Smooth muscle cell (in vitro differentiated cells): Measurements from ENCODE around the gene ADAMTS3. TPM values are rescaled to one million over a fixed set of nuclear protein-coding genes. Genes with fewer than 3 reads are reported as not detected.

Experiments used
- DNase-seq: peaks from one replicate; lab custom pipeline; 2025; ENCODE audit not compliant: unreplicated experiment; lab: John Stamatoyannopoulos, UW
- H2AFZ ChIP-seq: fragments of 200-600 bp; sonication (generic); 2 replicates; pipeline ENCODE4 v1.6.0; 2016; ENCODE audit warnings: antibody characterized with exemption, low read depth, mild to moderate bottlenecking
- H3F3A ChIP-seq: fragments of 200-600 bp; sonication (generic); 2 replicates; pipeline ENCODE4 v1.6.0; 2017; ENCODE audit warnings: antibody characterized with exemption, low read depth
- H3K27ac ChIP-seq: fragments of 200-600 bp; sonication (generic); 2 replicates; pipeline ENCODE4 v1.5.1; 2016; ENCODE audit warnings: low read depth, mild to moderate bottlenecking
- H3K27me3 ChIP-seq: fragments of 200-600 bp; sonication (generic); 2 replicates; pipeline ENCODE4 v1.6.1; 2016; ENCODE audit warnings: low read depth, mild to moderate bottlenecking
- H3K36me3 ChIP-seq: fragments of 200-600 bp; sonication (generic); 2 replicates; pipeline ENCODE4 v1.5.1; 2016; ENCODE audit warnings: low read depth
- H3K4me1 ChIP-seq: fragments of 200-600 bp; sonication (generic); 2 replicates; pipeline ENCODE4 v1.5.1; 2016; ENCODE audit warnings: low read depth
- H3K4me2 ChIP-seq: fragments of 200-600 bp; sonication (generic); 2 replicates; pipeline ENCODE4 v1.6.0; 2016; ENCODE audit warnings: mild to moderate bottlenecking
- H3K4me3 ChIP-seq: fragments of 200-600 bp; sonication (generic); 2 replicates; pipeline ENCODE4 v1.5.1; 2016; ENCODE audit warnings: mild to moderate bottlenecking
- H3K79me2 ChIP-seq: fragments of 200-600 bp; sonication (generic); 2 replicates; pipeline ENCODE4 v1.6.0; 2016; ENCODE audit warnings: low read depth, mild to moderate bottlenecking
- H3K9ac ChIP-seq: fragments of 200-600 bp; sonication (generic); 2 replicates; pipeline ENCODE4 v1.6.0; 2016; ENCODE audit warnings: low read depth
- H3K9me3 ChIP-seq: fragments of 200-600 bp; sonication (generic); replicated peaks from 2 replicates; pipeline ENCODE4 v1.5.1; 2016; ENCODE audit warnings: low read depth
- H4K20me1 ChIP-seq: fragments of 200-600 bp; sonication (generic); 2 replicates; pipeline ENCODE4 v1.6.0; 2016; ENCODE audit warnings: low read depth
- CTCF ChIP-seq: fragments of 200-600 bp; sonication (generic); IDR thresholded peaks from 2 replicates; pipeline ENCODE4 v1.5.1; 2017; ENCODE audit warnings: borderline replicate concordance, mild to moderate bottlenecking, antibody characterized with exemption; ENCODE audit not compliant: insufficient read depth, poor library complexity, severe bottlenecking
- WGBS: methylation state at CpG from one replicate; pipeline ENCODE4 v1.1.7; 2016; ENCODE audit warnings: low lambda C conversion rate; 5-methylcytosine and 5-hydroxymethylcytosine counted together
- polyA plus RNA-seq: library from polyadenylated mRNA; unstranded; fragments of >200 nt; fragmentation: Nextera tagmentation; extraction: Ambion mirVana; gene quantifications from 2 replicates; pipeline ENCODE4 v1.2.1, GENCODE V29; 2016
- total RNA-seq: library from RNA; depleted of rRNA; stranded (reverse); fragments of >200 nt; gene quantifications from 2 replicates; pipeline ENCODE4 v1.2.3, GENCODE V29; 2014

The ADAMTS3 gene
- total and polyA plus RNA-seq, 2 experiments from 2014 or later: 0.15 to 2.2 TPM

GRCh38 chr4:72286185-72286584, 282.8 kb downstream of the ADAMTS3 start:
- H3K4me3 ChIP-seq: no peak overlapping the region
- H3K79me2 ChIP-seq: no peaks in the 10 kb centered on the region
- TF ChIP-seq CTCF: peak; percentile 47
- H4K20me1 ChIP-seq: no peaks in the 10 kb centered on the region
- no peaks in the 10 kb centered on the region for H3K36me3 ChIP-seq
- H3K27me3 ChIP-seq: no peaks in the 10 kb centered on the region
- H3K27ac ChIP-seq: no peak overlapping the region
- H3K9me3 ChIP-seq: no peaks in the 10 kb centered on the region
- no peaks in the 10 kb centered on the region for H3K4me1 ChIP-seq
- DNase-seq: no peak
- H3K4me2 ChIP-seq: no peak overlapping the region
- H2AFZ ChIP-seq: no peak overlapping the region
- H3F3A ChIP-seq: no peaks in the 10 kb centered on the region
- 93% methylated on average over 1 of the region's 1 CpG for WGBS
- no peak overlapping the region for H3K9ac ChIP-seq

DNA sequence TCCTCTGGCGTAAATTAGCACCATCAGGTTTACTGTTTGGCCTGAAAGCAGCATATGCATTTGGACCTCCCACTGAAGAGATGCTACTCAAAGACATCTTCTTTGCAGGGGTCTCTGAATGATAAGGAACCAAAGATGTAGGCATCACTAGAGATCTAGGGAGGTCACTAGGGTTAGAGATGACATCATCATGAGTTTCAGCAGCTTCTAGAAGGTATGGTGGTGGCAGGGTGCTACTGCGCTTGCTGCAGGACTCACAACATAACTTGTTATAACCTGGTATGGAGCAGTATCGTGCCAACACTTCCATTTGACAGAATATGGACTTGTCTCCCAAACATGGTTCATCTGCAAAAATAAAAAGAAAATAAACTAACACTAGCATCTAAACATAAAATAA, 285.7 kb downstream of the ADAMTS3 start:
- no peak overlapping the region for H3K9ac ChIP-seq
- H4K20me1 ChIP-seq: no peaks in the 10 kb centered on the region
- no peaks in the 10 kb centered on the region for H3K4me1 ChIP-seq
- TF ChIP-seq CTCF: peak; percentile 4
- WGBS: 97% methylated on average over 3 of the region's 3 CpGs
- H3K79me2 ChIP-seq: no peaks in the 10 kb centered on the region
- no peaks in the 10 kb centered on the region for H3K27me3 ChIP-seq
- DNase-seq: no peak
- no peaks in the 10 kb centered on the region for H3K36me3 ChIP-seq
- H3K4me3 ChIP-seq: no peak overlapping the region
- H3F3A ChIP-seq: no peaks in the 10 kb centered on the region
- H2AFZ ChIP-seq: no peak overlapping the region
- H3K4me2 ChIP-seq: no peak overlapping the region
- H3K9me3 ChIP-seq: no peaks in the 10 kb centered on the region
- no peak overlapping the region for H3K27ac ChIP-seq

GRCh38 chr4:72280252-72280651, 288.8 kb downstream of the ADAMTS3 start:
- Histone ChIP-seq H4K20me1 (no peaks in the 10 kb centered on the region), H3K27ac (no peak overlapping the region), H3F3A (no peaks in the 10 kb centered on the region), H3K36me3 (no peaks in the 10 kb centered on the region), H3K4me3 (no peak overlapping the region), H3K4me2 (no peak overlapping the region), H2AFZ (no peak overlapping the region), H3K9ac (no peak overlapping the region), H3K27me3 (no peaks in the 10 kb centered on the region), H3K9me3 (no peaks in the 10 kb centered on the region), H3K4me1 (no peaks in the 10 kb centered on the region), H3K79me2 (no peaks in the 10 kb centered on the region)
- no peak for TF ChIP-seq CTCF
- 93% methylated on average over 3 of the region's 3 CpGs for WGBS
- DNase-seq: no peak

GRCh38 chr4:72275381-72275780, 293.6 kb downstream of the ADAMTS3 start:
- no peak for TF ChIP-seq CTCF
- Histone ChIP-seq H3K36me3 (no peaks in the 10 kb centered on the region), H3K4me3 (no peak overlapping the region), H3K9me3 (no peaks in the 10 kb centered on the region), H3K4me2 (peak overlapping the region; percentile 2), H3F3A (no peaks in the 10 kb centered on the region), H3K79me2 (no peaks in the 10 kb centered on the region), H3K27me3 (no peaks in the 10 kb centered on the region), H4K20me1 (no peaks in the 10 kb centered on the region), H2AFZ (no peak overlapping the region), H3K9ac (no peak overlapping the region), H3K27ac (peak overlapping the region; percentile 29), H3K4me1 (no peaks in the 10 kb centered on the region)
- DNase-seq: no peak
- WGBS: 48% methylated on average over 1 of the region's 1 CpG
